SH-SY5Y (cell line): ENCODE measurements around the gene FOXN3.

ENCODE experiments used
- GATA2 ChIP-seq: IDR thresholded peaks from 2 replicates; pipeline ENCODE4 v1.6.1; 2011; ENCODE audit warnings: mild to moderate bottlenecking, low read depth, low read length
- GATA3 ChIP-seq: IDR thresholded peaks from 2 replicates; pipeline ENCODE4 v1.6.1; 2011; ENCODE audit warnings: low read depth, mild to moderate bottlenecking, low read length, moderate library complexity

- TF ChIP-seq GATA2 (no peak), GATA3 (no peak)
Observed at GRCh38 chr14:89399594-89400068, 17.4 kb downstream of the FOXN3 start.
